Heart right ventricle (tissue), 16 donors: ENCODE measurements around the gene TP53RK. TPM values are rescaled to one million over a fixed set of nuclear protein-coding genes. Genes with fewer than 3 reads are reported as not detected.

Source experiments
- ATAC-seq, 8 donors: fragments of 200-7000 bp; cut with Tn5 transposase; one replicate each; pipeline ENCODE4 v1.9.1; 2020; ENCODE audit warnings: mild to moderate bottlenecking in 8 of 8, moderate library complexity in 8 of 8, moderate number of reproducible peaks in 1 of 8
- DNase-seq, 2 donors: peaks; one replicate each; pipeline ENCODE4 v3.0.0-alpha.2; 2020
- H3K27ac ChIP-seq, 10 donors: fragments of 200-600 bp; sonication (generic) in 2 of 10; one replicate each; pipeline versions ENCODE4 v1.5.0 to v1.8.0; 2020 to 2022; ENCODE audit warnings: mild to moderate bottlenecking in 3 of 10
- H3K27me3 ChIP-seq, 7 donors: fragments of 200-600 bp; one replicate each; pipeline ENCODE4 v1.8.0; 2021 to 2022; ENCODE audit warnings: mild to moderate bottlenecking in 2 of 7
- H3K36me3 ChIP-seq, 9 donors: fragments of 200-600 bp; sonication (generic) in 1 of 9; one replicate each; pipeline versions ENCODE4 v1.5.0 to v1.8.0; 2020 to 2022; ENCODE audit warnings: mild to moderate bottlenecking in 2 of 9
- H3K4me1 ChIP-seq, 9 donors: fragments of 200-600 bp; sonication (generic) in 1 of 9; one replicate each; pipeline versions ENCODE4 v1.5.0 to v1.8.0; 2020 to 2022; ENCODE audit warnings: mild to moderate bottlenecking in 4 of 9
- H3K4me3 ChIP-seq, 10 donors: fragments of 200-600 bp; sonication (generic) in 2 of 10; one replicate each; pipeline versions ENCODE4 v1.5.0 to v1.8.0; 2020 to 2022; ENCODE audit warnings: mild to moderate bottlenecking in 7 of 10, moderate library complexity in 2 of 10
- H3K9me3 ChIP-seq, 11 donors: fragments of 200-600 bp in 10 of 11; sonication (generic) in 2 of 11; one replicate each; pipeline versions ENCODE4 v1.5.0 to v1.8.0; 2013 to 2022; ENCODE audit warnings: mild to moderate bottlenecking in 2 of 11, control low read depth in 1 of 11, moderate library complexity in 1 of 11
- CTCF ChIP-seq, 9 donors: fragments of 200-600 bp; sonication (generic) in 2 of 9; IDR thresholded peaks; one replicate each; pipeline versions ENCODE4 v1.5.0 to v1.8.0; 2021 to 2022; ENCODE audit warnings: antibody characterized with exemption in 9 of 9, mild to moderate bottlenecking in 5 of 9, moderate library complexity in 1 of 9
- WGBS, 2 donors: extraction: QIAGEN DNeasy Blood & Tissue Kit; methylation state at CpG; one replicate each; pipeline ENCODE4 v1.1.7; 2013; ENCODE audit warnings: inconsistent platforms in 1 of 2; 5-methylcytosine and 5-hydroxymethylcytosine counted together
- intact Hi-C, 10 donors: fragments of 100-400 bp; cut with DNase I; formaldehyde crosslinking; loops; one replicate each; pipeline versions ENCODE4 v1.11.1 to v1.14.2; 2022
- polyA plus RNA-seq, 2 donors: library from polyadenylated mRNA; stranded (reverse); fragments of 200-250 nt; gene quantifications; one replicate each; pipeline ENCODE4 v1.2.3, GENCODE V29; 2013
- total RNA-seq, 10 donors: library from RNA; stranded (reverse); fragmentation: NEBNext Ultra II Directional in 3 of 10; extraction: Animal tissue kit (Norgen Biotek cat#: 25700) in 3 of 10; gene quantifications; one replicate each; pipeline versions ENCODE4 v1.2.1 to v1.2.4, GENCODE V29; 2021 to 2023
- donor health status: Arrhythmogenic right ventricular cardiomyopathy.
- donor health status: ischemic (EF 13 %, LVEDD 7.1; RV severe dilation, severe dysfunction).
- donor health status: healthy with polysubstance abuse.
- donor health status: DM: no; HTN: yes; CAD: no.
- donor health status: DM: no; HTN: no; CAD: no.
- donor health status: ischemic (EF 25% LVEDD 6.9; RV normal size, moderate dysfunction).
- donor health status: ischemic (EF 25% LVEDD 5.7; RV mildly dilated, moderate dysfunction).
- donor health status: healthy.
- donor health status: DM: yes; HTN: yes; CAD: no.
- donor health status: Ischemic cardiomyopathy.
- donor health status: ischemic (EF 35%, LVEDD 5.7; RV mildly dilated, moderate dysfunction).
- donor health status: nonischemic (EF 11% LVEDD 7.7; RV severe dilation, severe dysfunction).
- donor health status: DM: yes; HTN: yes; CAD: no.
- donor health status: PGD.
- donor health status: ischemic (EF 29% LVEDD 5.4; RV normal size, mild dysfunction).
- donor health status: nonischemic (EF 23%, LVEDD 6.1; RV moderate dilation, normal function).

TP53RK gene
- total and polyA plus RNA-seq, 12 donors = 3.5 to 7.8 (median 6.4) TPM

- ATAC-seq = no peak
- no peak for DNase-seq
- H3K36me3 ChIP-seq = no peaks in the 10 kb centered on the region
- H3K4me1 ChIP-seq = no peaks in the 10 kb centered on the region
- peaks cover 0 to 14% (median 0%) of the 10 kb centered on the region in 11 donors for H3K9me3 ChIP-seq
- H3K27ac ChIP-seq = no peak overlapping the region
- intact Hi-C loops = loop anchor here in 1 of 10 donors (10.0 kb wide), 1 partner anchor 123 kb away; no protein-coding TSS in a partner anchor
- no peak overlapping the region for H3K4me3 ChIP-seq
- peaks cover 0 to 21% (median 8%) of the 10 kb centered on the region in 7 donors for H3K27me3 ChIP-seq
- no peak for TF ChIP-seq CTCF (IDR thresholded peaks at IDR 0.05)
- 78 to 83% methylated on average over 7 of the region's 7 CpGs for WGBS, 2 donors
Measured at GRCh38 chr20:46657618-46658017, 31.6 kb downstream of the TP53RK start.

- Histone ChIP-seq H3K36me3 (no peaks in the 10 kb centered on the region), H3K27me3 (peaks cover 0 to 26% (median 13%) of the 10 kb centered on the region in 7 donors), H3K9me3 (peaks cover 0 to 14% (median 0%) of the 10 kb centered on the region in 11 donors), H3K27ac (no peak overlapping the region), H3K4me3 (no peak overlapping the region), H3K4me1 (no peaks in the 10 kb centered on the region)
- no peak for ATAC-seq
- no peak for DNase-seq
- intact Hi-C loops = loop anchor here in 1 of 10 donors (10.0 kb wide), 1 partner anchor 122 kb away; no protein-coding TSS in a partner anchor
- 85 to 88% methylated on average over 8 of the region's 8 CpGs for WGBS, 2 donors
- TF ChIP-seq CTCF (IDR thresholded peaks at IDR 0.05) = no peak
Measured at GRCh38 chr20:46657137-46657536, 32.1 kb downstream of the TP53RK start.

- intact Hi-C loops = loop anchor here in 1 of 10 donors (10.0 kb wide), 1 partner anchor 118 kb away; no protein-coding TSS in a partner anchor
- H3K36me3 ChIP-seq = no peaks in the 10 kb centered on the region
Measured at GRCh38 chr20:46652699-46653098, 36.5 kb downstream of the TP53RK start.

More at GRCh38 chr20:46652699-46653098, 36.5 kb downstream of the TP53RK start:
- ATAC-seq = no peak
- Histone ChIP-seq H3K4me1 (no peaks in the 10 kb centered on the region), H3K9me3 (no peaks in the 10 kb centered on the region), H3K27me3 (peaks cover 4 to 45% (median 30%) of the 10 kb centered on the region in 7 donors), H3K27ac (no peak overlapping the region), H3K4me3 (no peak overlapping the region)
- no peak for TF ChIP-seq CTCF (IDR thresholded peaks at IDR 0.05)
- DNase-seq = no peak
